ENCODE results near the gene STPG2.

DNA sequence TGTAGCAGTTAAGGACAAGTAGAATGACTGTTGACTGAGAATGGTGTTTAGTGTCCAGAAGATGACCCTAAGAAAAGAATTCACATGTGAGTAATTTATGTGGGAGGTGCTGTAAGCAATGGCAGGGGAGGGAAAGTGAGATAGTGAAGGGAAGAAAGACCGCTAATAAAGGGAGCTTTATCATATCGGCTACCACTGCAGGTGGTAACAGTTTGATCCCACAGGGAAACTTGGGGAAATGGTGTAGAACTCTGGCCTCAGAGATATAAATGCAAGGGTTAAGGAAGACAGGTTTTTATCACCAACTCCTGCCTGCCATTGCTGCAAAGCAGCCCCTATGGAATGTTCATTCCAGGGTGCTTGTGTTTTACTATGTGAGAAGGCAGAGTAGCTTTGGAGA, 489.6 kb downstream of the STPG2 start:
- TF ChIP-seq TARDBP (IDR thresholded peaks at IDR 0.05) (no peak), FOXA1 (IDR thresholded peaks at IDR 0.05) (no peak)

Data from HEK293T (cell line).